ENCODE results near the gene RUNX1. TPM values are rescaled to one million over a fixed set of nuclear protein-coding genes. Genes with fewer than 3 reads are reported as not detected.

RUNX1 gene
- total and polyA plus RNA-seq, 3 experiments from 2014 or later = 22.0 to 41.5 (median 40.3) TPM

GRCh38 chr21:34817821-34818661, 231.1 kb downstream of the RUNX1 start:
- H3K36me3 ChIP-seq (ENCODE audit: insufficient read depth, low read length) = peaks cover 49% of the 10 kb centered on the region
- CTCF ChIA-PET = interaction anchor here (0.9 kb wide), 1 partner anchor 72 kb away, joined by 3 read pairs; no protein-coding TSS in a partner anchor

GRCh38 chr21:34815831-34816705, 233.0 kb downstream of the RUNX1 start:
- CTCF ChIA-PET = no interaction called here
- H3K27me3 ChIP-seq (ENCODE audit: insufficient read depth, low read length, poor library complexity, severe bottlenecking) = no peaks in the 10 kb centered on the region
- H3K4me1 ChIP-seq (ENCODE audit: insufficient read depth, low read length) = peaks cover 28% of the 10 kb centered on the region
- no peak overlapping the region for H3K4me3 ChIP-seq (ENCODE audit: low read length)
- peaks cover 4 to 85% (median 25%) of the 10 kb centered on the region in 3 donors for H3K36me3 Mint-ChIP-seq
- no peak for DNase-seq
- H3K27me3 Mint-ChIP-seq = no peaks in the 10 kb centered on the region
- H3K36me3 ChIP-seq (ENCODE audit: insufficient read depth, low read length) = peaks cover 40% of the 10 kb centered on the region
- H3K9me3 Mint-ChIP-seq = no peaks in the 10 kb centered on the region
- peaks cover 57 to 69% (median 60%) of the 10 kb centered on the region in 3 donors for H3K4me1 Mint-ChIP-seq
- peak overlapping the region in 7 of 8 donors; percentile 33 to 91 (median 68) for H3K27ac Mint-ChIP-seq
- no peak overlapping the region for H3K27ac ChIP-seq (ENCODE audit: low read depth, low read length)
- POLR2A ChIA-PET = no interaction called here
- no peaks in the 10 kb centered on the region for H3K9me3 ChIP-seq (ENCODE audit: low read length)
- H3K4me3 Mint-ChIP-seq = peak overlapping the region in 3 of 7 donors; percentile 17 to 80 (median 24)

More at GRCh38 chr21:34817821-34818661, 231.1 kb downstream of the RUNX1 start:
- no peak for DNase-seq
- peaks cover 41 to 57% (median 50%) of the 10 kb centered on the region in 3 donors for H3K4me1 Mint-ChIP-seq
- Histone ChIP-seq H3K27ac (ENCODE audit: low read depth, low read length) (no peak overlapping the region), H3K4me1 (ENCODE audit: insufficient read depth, low read length) (peaks cover 11% of the 10 kb centered on the region), H3K9me3 (ENCODE audit: low read length) (no peaks in the 10 kb centered on the region), H3K4me3 (ENCODE audit: low read length) (no peak overlapping the region), H3K27me3 (ENCODE audit: insufficient read depth, low read length, poor library complexity, severe bottlenecking) (no peaks in the 10 kb centered on the region)
- peaks cover 4 to 92% (median 33%) of the 10 kb centered on the region in 3 donors for H3K36me3 Mint-ChIP-seq
- no peak overlapping the region for H3K4me3 Mint-ChIP-seq
- no peaks in the 10 kb centered on the region for H3K27me3 Mint-ChIP-seq
- H3K9me3 Mint-ChIP-seq = no peaks in the 10 kb centered on the region
- H3K27ac Mint-ChIP-seq = peak overlapping the region in 4 of 8 donors; percentile 23 to 87 (median 40)
- POLR2A ChIA-PET = no interaction called here

- no peak overlapping the region for H3K4me3 ChIP-seq (ENCODE audit: low read length)
- no peak overlapping the region for H3K27ac ChIP-seq (ENCODE audit: low read depth, low read length)
- Mint-ChIP-seq H3K9me3 (no peaks in the 10 kb centered on the region), H3K4me1 (peaks cover 72 to 84% (median 73%) of the 10 kb centered on the region in 3 donors), H3K27ac (peak overlapping the region in 5 of 8 donors; percentile 27 to 84 (median 55)), H3K36me3 (peaks cover 4 to 75% (median 25%) of the 10 kb centered on the region in 3 donors), H3K27me3 (no peaks in the 10 kb centered on the region), H3K4me3 (no peak overlapping the region)
- H3K4me1 ChIP-seq (ENCODE audit: insufficient read depth, low read length) = peaks cover 43% of the 10 kb centered on the region
- DNase-seq = no peak
- no peaks in the 10 kb centered on the region for H3K27me3 ChIP-seq (ENCODE audit: insufficient read depth, low read length, poor library complexity, severe bottlenecking)
- H3K9me3 ChIP-seq (ENCODE audit: low read length) = no peaks in the 10 kb centered on the region
- ChIA-PET POLR2A (no interaction called here), CTCF (no interaction called here)
- peaks cover 41% of the 10 kb centered on the region for H3K36me3 ChIP-seq (ENCODE audit: insufficient read depth, low read length)
Measured at GRCh38 chr21:34814529-34814951, 234.6 kb downstream of the RUNX1 start.

GRCh38 chr21:34813266-34813894, 235.7 kb downstream of the RUNX1 start:
- H3K27ac Mint-ChIP-seq = peak overlapping the region in 7 of 8 donors; percentile 11 to 84 (median 59)
- H3K4me3 Mint-ChIP-seq = peak overlapping the region in 1 of 7 donors; percentile 6
- H3K27ac ChIP-seq (ENCODE audit: low read depth, low read length) = no peak overlapping the region
- peaks cover 30% of the 10 kb centered on the region for H3K36me3 ChIP-seq (ENCODE audit: insufficient read depth, low read length)
- no peak overlapping the region for H3K4me3 ChIP-seq (ENCODE audit: low read length)
- CTCF ChIA-PET = interaction anchor here (1.4 kb wide), 1 partner anchor 13 kb away, joined by 3 read pairs; no protein-coding TSS in a partner anchor
- POLR2A ChIA-PET = no interaction called here
- peaks cover 79 to 95% (median 85%) of the 10 kb centered on the region in 3 donors for H3K4me1 Mint-ChIP-seq
- DNase-seq = no peak
- H3K27me3 Mint-ChIP-seq = no peaks in the 10 kb centered on the region
- H3K4me1 ChIP-seq (ENCODE audit: insufficient read depth, low read length) = peaks cover 55% of the 10 kb centered on the region
- H3K9me3 Mint-ChIP-seq = no peaks in the 10 kb centered on the region
- H3K36me3 Mint-ChIP-seq = peaks cover 4 to 65% (median 19%) of the 10 kb centered on the region in 3 donors
- no peaks in the 10 kb centered on the region for H3K9me3 ChIP-seq (ENCODE audit: low read length)
- H3K27me3 ChIP-seq (ENCODE audit: insufficient read depth, low read length, poor library complexity, severe bottlenecking) = no peaks in the 10 kb centered on the region

GRCh38 chr21:34812504-34813265, 236.4 kb downstream of the RUNX1 start:
- Histone ChIP-seq H3K27ac (ENCODE audit: low read depth, low read length) (no peak overlapping the region), H3K4me3 (ENCODE audit: low read length) (no peak overlapping the region), H3K36me3 (ENCODE audit: insufficient read depth, low read length) (peaks cover 25% of the 10 kb centered on the region), H3K4me1 (ENCODE audit: insufficient read depth, low read length) (peaks cover 62% of the 10 kb centered on the region), H3K27me3 (ENCODE audit: insufficient read depth, low read length, poor library complexity, severe bottlenecking) (no peaks in the 10 kb centered on the region), H3K9me3 (ENCODE audit: low read length) (no peaks in the 10 kb centered on the region)
- Mint-ChIP-seq H3K27me3 (no peaks in the 10 kb centered on the region), H3K9me3 (no peaks in the 10 kb centered on the region), H3K4me3 (peak overlapping the region in 2 of 7 donors; percentile 6 to 35), H3K4me1 (peaks cover 81 to 96% (median 92%) of the 10 kb centered on the region in 3 donors), H3K27ac (peak overlapping the region; percentile 35 to 98 (median 60)), H3K36me3 (peaks cover 4 to 59% (median 17%) of the 10 kb centered on the region in 3 donors)
- ChIA-PET POLR2A (no interaction called here), CTCF (interaction anchor here (1.4 kb wide), 1 partner anchor 13 kb away, joined by 3 read pairs; no protein-coding TSS in a partner anchor)
- no peak for DNase-seq

- peaks cover 12% of the 10 kb centered on the region for H3K36me3 ChIP-seq (ENCODE audit: insufficient read depth, low read length)
- peak overlapping the region; percentile 78 to 98 (median 92) for H3K27ac Mint-ChIP-seq
Measured at GRCh38 chr21:34811368-34811767, 237.7 kb downstream of the RUNX1 start.

GRCh38 chr21:34810786-34811185, 238.3 kb downstream of the RUNX1 start:
- no peaks in the 10 kb centered on the region for H3K27me3 ChIP-seq (ENCODE audit: insufficient read depth, low read length, poor library complexity, severe bottlenecking)
- H3K9me3 ChIP-seq (ENCODE audit: low read length) = no peaks in the 10 kb centered on the region
- no peak overlapping the region for H3K27ac ChIP-seq (ENCODE audit: low read depth, low read length)
- peaks cover 68% of the 10 kb centered on the region for H3K4me1 ChIP-seq (ENCODE audit: insufficient read depth, low read length)
- POLR2A ChIA-PET = no interaction called here
- H3K9me3 Mint-ChIP-seq = peaks cover 0 to 4% (median 0%) of the 10 kb centered on the region in 5 donors
- no peaks in the 10 kb centered on the region for H3K27me3 Mint-ChIP-seq
- H3K4me1 Mint-ChIP-seq = peaks cover 87 to 99% (median 98%) of the 10 kb centered on the region in 3 donors
- peak overlapping the region; percentile 45 to 98 (median 94) for H3K27ac Mint-ChIP-seq
- H3K36me3 ChIP-seq (ENCODE audit: insufficient read depth, low read length) = peaks cover 12% of the 10 kb centered on the region
- peaks cover 4 to 46% (median 11%) of the 10 kb centered on the region in 3 donors for H3K36me3 Mint-ChIP-seq
- DNase-seq = no peak
- no peak overlapping the region for H3K4me3 ChIP-seq (ENCODE audit: low read length)
- H3K4me3 Mint-ChIP-seq = peak overlapping the region in 4 of 7 donors; percentile 25 to 38 (median 34)
- CTCF ChIA-PET = interaction anchor here (1.4 kb wide), 1 partner anchor 591 kb away, joined by 3 read pairs; no protein-coding TSS in a partner anchor

More at GRCh38 chr21:34811368-34811767, 237.7 kb downstream of the RUNX1 start:
- H3K27ac ChIP-seq (ENCODE audit: low read depth, low read length) = no peak overlapping the region
- H3K4me1 ChIP-seq (ENCODE audit: insufficient read depth, low read length) = peaks cover 68% of the 10 kb centered on the region
- H3K4me3 ChIP-seq (ENCODE audit: low read length) = no peak overlapping the region
- H3K27me3 ChIP-seq (ENCODE audit: insufficient read depth, low read length, poor library complexity, severe bottlenecking) = no peaks in the 10 kb centered on the region
- no peaks in the 10 kb centered on the region for H3K27me3 Mint-ChIP-seq
- ChIA-PET POLR2A (no interaction called here), CTCF (interaction anchor here (1.4 kb wide), 1 partner anchor 590 kb away, joined by 3 read pairs; no protein-coding TSS in a partner anchor)
- H3K9me3 ChIP-seq (ENCODE audit: low read length) = no peaks in the 10 kb centered on the region
- no peak for DNase-seq
- H3K4me1 Mint-ChIP-seq = peaks cover 86 to 100% (median 98%) of the 10 kb centered on the region in 3 donors
- H3K9me3 Mint-ChIP-seq = peaks cover 0 to 4% (median 0%) of the 10 kb centered on the region in 5 donors
- peaks cover 4 to 50% (median 14%) of the 10 kb centered on the region in 3 donors for H3K36me3 Mint-ChIP-seq
- peak overlapping the region in 5 of 7 donors; percentile 25 to 69 (median 46) for H3K4me3 Mint-ChIP-seq
